ENCODE results near the gene EFCAB12. TPM values are rescaled to one million over a fixed set of nuclear protein-coding genes. Genes with fewer than 3 reads are reported as not detected.

Gene EFCAB12
- total and polyA plus RNA-seq, 2 of the 8 experiments (the other 6 are each of a cell fraction or from before 2014, with no cell fraction given), result 0.60 to 0.99 TPM

DNA sequence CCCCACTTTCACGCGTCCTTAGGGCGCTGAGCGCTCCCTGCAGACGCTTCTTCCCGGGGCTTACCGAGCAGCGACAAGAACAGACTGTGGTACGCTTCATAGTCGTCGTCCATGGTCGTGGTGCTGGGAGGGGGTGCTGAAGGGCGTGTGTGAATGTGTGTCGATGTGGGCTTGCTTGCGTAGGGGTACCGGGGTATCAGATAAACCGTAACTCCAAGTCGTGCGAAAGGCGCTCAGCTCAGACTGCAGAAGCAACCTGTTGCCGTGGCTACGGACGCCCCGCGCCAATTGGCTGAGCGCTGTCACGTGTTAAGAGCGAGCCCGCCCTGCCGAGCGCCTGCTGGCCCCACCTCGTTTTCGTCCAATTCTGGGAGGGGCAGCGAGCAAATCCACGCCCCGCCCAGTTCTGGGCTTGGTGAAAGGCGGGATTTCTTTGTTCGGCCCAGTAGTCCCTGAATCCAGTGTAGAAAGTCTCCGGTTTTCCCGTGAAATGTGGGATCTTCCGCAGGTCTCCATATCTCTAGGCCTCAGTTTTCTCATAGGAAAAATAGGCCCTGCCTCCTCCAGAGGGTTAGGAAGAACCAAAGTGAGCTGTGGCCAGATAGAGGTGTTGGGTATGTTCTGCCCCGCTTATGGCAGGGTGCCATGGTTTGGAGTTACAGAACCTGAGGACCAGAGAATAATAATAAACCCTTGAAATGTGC lies at the start of gene EFCAB12 (continued):
- TF ChIP-seq TBP (IDR thresholded peaks at IDR 0.05; ENCODE audit: low read depth, low read length), result no peak
- TF ChIP-seq SAP30 (IDR thresholded peaks at IDR 0.05; ENCODE audit: insufficient read depth, insufficient replicate concordance, low read length), result peak; percentile 90
- no peak for TF ChIP-seq GABPA (IDR thresholded peaks at IDR 0.05; ENCODE audit: borderline replicate concordance, insufficient read depth, low read length)
- no peak for TF ChIP-seq BACH1 (IDR thresholded peaks at IDR 0.05; ENCODE audit: low read length)
- no peak for TF ChIP-seq TCF12 (IDR thresholded peaks at IDR 0.05; ENCODE audit: low read depth, low read length)
- no peak for TF ChIP-seq POU5F1 (IDR thresholded peaks at IDR 0.05; ENCODE audit: low read depth, low read length)
- no peak for TF ChIP-seq KDM5A (IDR thresholded peaks at IDR 0.05; ENCODE audit: low read length)
- peak; percentile 64 for TF ChIP-seq E2F6 (IDR thresholded peaks at IDR 0.05)
- TF ChIP-seq CEBPB (IDR thresholded peaks at IDR 0.05; ENCODE audit: low read depth, low read length), result no peak
- 0 out of 2 replicates have a peak, but pooled peaks have one; percentile 74 for TF ChIP-seq SP4 (IDR thresholded peaks at IDR 0.05; ENCODE audit: low read length)
- no peak for TF ChIP-seq TEAD4 (IDR thresholded peaks at IDR 0.05; ENCODE audit: low read depth, low read length)
- TF ChIP-seq CTBP2 (IDR thresholded peaks at IDR 0.05; ENCODE audit: borderline replicate concordance, insufficient read depth, insufficient read length, low read length), result no peak
- TF ChIP-seq YY1 (IDR thresholded peaks at IDR 0.05; ENCODE audit: low read depth, low read length), result no peak
- peak; percentile 93 to 94 for TF ChIP-seq SIN3A (conservative IDR thresholded peaks at IDR 0.05 in 1 of 2, IDR thresholded peaks at IDR 0.05 in 1 of 2; ENCODE audit: low read depth in 1 of 2, low read length in 2 of 2)

Measured in H1 (cell line).